ENCODE results near the gene FAAP100.
"Not testable (repeated sequence)": the region's sequence is repeated elsewhere in the genome, so short reads cannot be mapped to it uniquely, and the experiment has no call there.

FAAP100 gene

DNA sequence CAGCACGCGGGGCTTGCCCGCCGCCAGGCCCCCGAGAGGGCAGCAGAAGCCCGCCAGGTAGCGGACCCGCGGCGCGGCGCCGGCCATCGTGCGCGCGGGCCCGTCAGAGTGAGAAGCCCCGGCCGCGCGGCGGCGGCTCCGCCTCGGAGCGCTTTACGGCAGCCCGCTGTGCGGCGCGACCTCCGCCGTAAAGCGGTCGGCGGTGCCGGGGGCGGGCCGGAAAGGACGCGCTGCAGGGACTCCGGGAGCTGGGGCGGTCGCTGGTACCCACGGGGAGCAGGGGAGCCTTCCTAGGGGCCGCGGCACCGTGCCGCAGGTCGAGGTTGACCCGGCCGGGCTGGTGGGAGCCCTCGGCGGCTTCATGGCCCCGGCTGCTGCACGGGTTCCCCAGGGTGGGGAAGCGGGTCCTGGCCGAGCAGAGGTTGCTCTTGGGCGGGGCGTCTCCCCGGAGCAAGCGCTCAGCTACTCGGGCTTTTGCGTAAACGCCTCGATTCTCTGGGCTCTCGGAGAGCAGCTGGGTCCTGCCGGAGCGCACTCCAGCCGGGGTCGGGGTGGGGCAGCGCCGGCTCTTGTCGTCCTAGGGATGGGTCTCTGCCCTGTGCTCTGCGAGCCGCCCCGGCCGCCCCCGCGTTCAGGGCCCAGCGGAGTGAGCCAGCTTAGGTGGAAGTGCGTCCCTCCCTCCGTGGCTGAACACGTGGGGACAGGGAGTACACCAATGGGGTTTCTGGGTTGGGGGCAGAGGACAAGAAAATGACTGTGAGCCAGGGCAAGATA, at the start of gene FAAP100:
Gene FAAP100 (minus strand): TSS at position 110 of the 774 bp plus-strand sequence. CDS start 23 bp downstream, at position 87.
- DNase-seq (ENCODE audit: extremely low read depth in 1 of 2, low read depth in 1 of 2): peak; percentile 23 to 71

DNA sequence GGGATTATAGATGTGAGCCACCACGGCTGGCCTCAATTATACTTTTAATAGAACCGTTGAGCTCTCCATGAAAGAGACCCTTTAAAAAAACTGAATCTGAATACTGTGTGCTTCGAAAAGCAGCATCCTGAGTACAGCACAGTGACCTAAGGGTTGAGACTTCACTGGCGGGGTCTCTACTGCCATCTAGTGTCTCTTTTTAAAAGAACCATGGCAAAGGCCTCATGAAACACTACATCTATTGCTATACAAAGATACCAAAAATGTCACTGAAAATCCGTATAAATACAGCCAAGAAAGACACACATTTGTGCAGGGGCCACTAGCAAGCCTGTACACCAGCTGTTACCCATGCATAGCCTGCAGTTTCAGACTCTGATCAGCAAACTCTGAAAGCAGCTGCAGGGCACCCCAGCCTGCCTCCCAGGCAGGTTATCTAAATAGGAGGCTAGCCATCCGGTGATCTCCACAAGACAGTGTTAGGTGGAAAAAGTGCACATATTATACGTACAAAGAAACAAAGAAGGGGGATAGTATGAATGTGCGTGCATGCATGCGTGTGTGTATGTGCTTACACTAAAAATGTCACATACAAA, 49.5 kb upstream of the FAAP100 start:
- DNase-seq (ENCODE audit: extremely low read depth in 1 of 2, low read depth in 1 of 2): peak in 1 of 2 donors; percentile 17

GRCh38 chr17:81599719-81600486, 47.8 kb upstream of the FAAP100 start:
- no peak for DNase-seq (ENCODE audit: extremely low read depth in 1 of 2, low read depth in 1 of 2)

GRCh38 chr17:81593105-81593871, 41.1 kb upstream of the FAAP100 start:
- DNase-seq (ENCODE audit: extremely low read depth in 1 of 2, low read depth in 1 of 2): no peak

GRCh38 chr17:81591971-81592370, 39.8 kb upstream of the FAAP100 start:
- DNase-seq (ENCODE audit: extremely low read depth in 1 of 2, low read depth in 1 of 2): no peak

- no peak for DNase-seq (ENCODE audit: extremely low read depth in 1 of 2, low read depth in 1 of 2)
Observed at GRCh38 chr17:81590121-81590520, 38.0 kb upstream of the FAAP100 start.

DNA sequence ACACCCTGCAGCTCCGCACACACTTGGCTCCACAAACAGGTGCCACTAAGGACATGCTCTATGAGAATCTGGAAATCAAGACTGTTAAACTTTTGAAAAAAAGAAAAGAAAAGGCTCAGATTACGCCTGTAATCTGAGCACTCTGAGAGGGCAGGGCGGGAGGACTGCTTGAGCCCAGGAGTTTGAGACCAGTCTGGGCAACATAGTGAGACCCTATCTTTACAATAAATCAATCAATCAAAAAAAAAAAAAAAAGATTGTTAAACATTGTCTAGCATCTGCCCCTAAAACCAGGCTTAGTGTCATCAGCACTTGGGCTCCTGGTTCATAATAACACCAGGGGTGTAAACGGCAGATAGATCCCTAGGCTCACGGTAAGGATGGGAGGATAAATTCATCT, 37.5 kb upstream of the FAAP100 start:
- DNase-seq (ENCODE audit: extremely low read depth in 1 of 2, low read depth in 1 of 2): no peak

- no peak for DNase-seq (ENCODE audit: extremely low read depth in 1 of 2, low read depth in 1 of 2)
Observed at GRCh38 chr17:81586096-81586495, 33.9 kb upstream of the FAAP100 start.

- not testable (repeated sequence) for DNase-seq (ENCODE audit: extremely low read depth in 1 of 2, low read depth in 1 of 2)
Observed at GRCh38 chr17:81584771-81585170, 32.6 kb upstream of the FAAP100 start.

GRCh38 chr17:81583589-81584342, 31.6 kb upstream of the FAAP100 start:
- DNase-seq (ENCODE audit: extremely low read depth in 1 of 2, low read depth in 1 of 2): no peak

DNA sequence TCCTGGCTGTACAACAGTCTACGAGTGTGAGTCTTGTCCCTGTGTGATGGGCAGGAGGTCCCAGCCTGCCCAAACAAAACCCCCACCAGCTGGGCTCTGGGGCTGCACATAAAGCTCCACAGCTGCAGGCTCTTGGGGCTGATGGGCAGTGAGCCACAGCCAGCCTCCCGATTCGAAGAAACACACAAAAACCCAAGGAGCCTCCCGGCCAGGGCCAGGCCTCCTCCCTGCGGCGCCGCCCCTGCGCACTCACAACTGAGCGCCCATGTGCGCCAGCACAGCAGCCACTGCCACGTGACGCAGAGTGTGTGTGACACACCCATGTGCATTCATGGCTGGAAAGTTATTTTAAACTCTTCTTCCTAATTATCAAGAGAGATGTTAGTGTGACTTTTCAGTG, 30.6 kb upstream of the FAAP100 start:
- DNase-seq (ENCODE audit: extremely low read depth in 1 of 2, low read depth in 1 of 2): no peak

- no peak for DNase-seq (ENCODE audit: extremely low read depth in 1 of 2, low read depth in 1 of 2)
Observed at GRCh38 chr17:81582341-81582740, 30.2 kb upstream of the FAAP100 start.

GRCh38 chr17:81581758-81582157, 29.6 kb upstream of the FAAP100 start:
- no peak for DNase-seq (ENCODE audit: extremely low read depth in 1 of 2, low read depth in 1 of 2)

DNA sequence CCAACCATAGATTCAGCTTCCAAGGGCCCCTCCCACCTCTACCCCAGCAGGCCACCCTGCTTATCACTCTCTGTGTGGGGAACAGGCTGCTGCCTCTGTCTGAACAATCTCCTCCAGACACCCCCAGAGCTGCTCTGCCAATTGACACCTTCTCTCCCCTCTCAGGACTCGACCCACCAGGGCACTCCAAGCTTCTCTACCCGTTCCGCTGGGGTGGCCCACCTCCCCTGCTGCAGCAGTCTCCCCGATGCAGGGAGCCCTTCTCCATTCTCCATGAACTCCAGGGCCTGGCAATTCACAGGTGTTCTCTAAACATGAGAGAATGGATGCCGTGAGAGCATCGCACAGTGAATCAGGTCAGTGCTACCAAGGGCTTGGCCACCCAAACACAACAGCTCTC, 28.3 kb upstream of the FAAP100 start:
- no peak for DNase-seq (ENCODE audit: extremely low read depth in 1 of 2, low read depth in 1 of 2)

- no peak for DNase-seq (ENCODE audit: extremely low read depth in 1 of 2, low read depth in 1 of 2)
Observed at GRCh38 chr17:81579821-81580321, 27.7 kb upstream of the FAAP100 start.

GRCh38 chr17:81579298-81579697, 27.1 kb upstream of the FAAP100 start:
- DNase-seq (ENCODE audit: extremely low read depth in 1 of 2, low read depth in 1 of 2): no peak

- DNase-seq (ENCODE audit: extremely low read depth in 1 of 2, low read depth in 1 of 2): no peak
Observed at GRCh38 chr17:81578561-81579225, 26.5 kb upstream of the FAAP100 start.

- DNase-seq (ENCODE audit: extremely low read depth in 1 of 2, low read depth in 1 of 2): no peak
Observed at GRCh38 chr17:81578038-81578441, 25.9 kb upstream of the FAAP100 start.

GRCh38 chr17:81577278-81578000, 25.3 kb upstream of the FAAP100 start:
- no peak for DNase-seq (ENCODE audit: extremely low read depth in 1 of 2, low read depth in 1 of 2)

All from activated CD8-positive, alpha-beta memory T cell treated with anti-CD3 and anti-CD28 coated beads for 1 hour (primary cell).